Progenitor cell of endocrine pancreas (in vitro differentiated cells): ENCODE data around the gene SCN3B. TPM values are rescaled to one million over a fixed set of nuclear protein-coding genes. Genes with fewer than 3 reads are reported as not detected.
A peak's percentile ranks its signal among the peaks of the same experiment; 100 is the strongest.

ENCODE experiments used
- DNase-seq: peaks from one replicate; pipeline ENCODE4 v3.0.0; 2021; ENCODE audit warnings: low spot score; ENCODE audit not compliant: unreplicated experiment
- H3K27ac Mint-ChIP-seq: 2 replicates; pipeline ENCODE4 v1.8.0; 2021; ENCODE audit warnings: mild to moderate bottlenecking, moderate library complexity, mixed read lengths
- H3K27me3 Mint-ChIP-seq: 2 replicates; pipeline ENCODE4 v1.8.0; 2021; ENCODE audit warnings: mixed read lengths
- H3K36me3 Mint-ChIP-seq: 2 replicates; pipeline ENCODE4 v1.8.0; 2022; ENCODE audit warnings: mixed read lengths; ENCODE audit not compliant: insufficient read depth
- H3K4me1 Mint-ChIP-seq: 2 replicates; pipeline ENCODE4 v1.8.0; 2021; ENCODE audit warnings: low read depth, mixed read lengths
- H3K4me3 Mint-ChIP-seq: 2 replicates; pipeline ENCODE4 v1.8.0; 2021; ENCODE audit warnings: low read depth, mild to moderate bottlenecking, moderate library complexity, mixed read lengths
- H3K9me3 Mint-ChIP-seq: 2 replicates; pipeline ENCODE4 v1.8.0; 2021; ENCODE audit warnings: low read depth, mixed read lengths
- long read RNA-seq: library from polyadenylated mRNA; unstranded; transcript quantifications from one replicate; pipeline ENCODE4 v2.0.0, GENCODE V29; 2020
- total RNA-seq: library from RNA; stranded (reverse); gene quantifications from 2 replicates; pipeline ENCODE4 v1.2.1, GENCODE V29; 2021
- TF ChIP-seq, protein P1 (sequence below): fragments of 200-600 bp; sonication (generic); IDR thresholded peaks from one replicate; pipeline ENCODE4 v1.5.0; 2021; ENCODE audit warnings: antibody characterized with exemption, mild to moderate bottlenecking; ENCODE audit not compliant: unreplicated experiment

The SCN3B gene, protein sequence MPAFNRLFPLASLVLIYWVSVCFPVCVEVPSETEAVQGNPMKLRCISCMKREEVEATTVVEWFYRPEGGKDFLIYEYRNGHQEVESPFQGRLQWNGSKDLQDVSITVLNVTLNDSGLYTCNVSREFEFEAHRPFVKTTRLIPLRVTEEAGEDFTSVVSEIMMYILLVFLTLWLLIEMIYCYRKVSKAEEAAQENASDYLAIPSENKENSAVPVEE
- 4.0 and 5.1 TPM in 2 replicates for total RNA-seq
- long read RNA-seq, partial matches to known transcripts = 1 of 1 reads
- long read RNA-seq, other reads (novel, unspliced or antisense) = 0 of 1 reads

DNA sequence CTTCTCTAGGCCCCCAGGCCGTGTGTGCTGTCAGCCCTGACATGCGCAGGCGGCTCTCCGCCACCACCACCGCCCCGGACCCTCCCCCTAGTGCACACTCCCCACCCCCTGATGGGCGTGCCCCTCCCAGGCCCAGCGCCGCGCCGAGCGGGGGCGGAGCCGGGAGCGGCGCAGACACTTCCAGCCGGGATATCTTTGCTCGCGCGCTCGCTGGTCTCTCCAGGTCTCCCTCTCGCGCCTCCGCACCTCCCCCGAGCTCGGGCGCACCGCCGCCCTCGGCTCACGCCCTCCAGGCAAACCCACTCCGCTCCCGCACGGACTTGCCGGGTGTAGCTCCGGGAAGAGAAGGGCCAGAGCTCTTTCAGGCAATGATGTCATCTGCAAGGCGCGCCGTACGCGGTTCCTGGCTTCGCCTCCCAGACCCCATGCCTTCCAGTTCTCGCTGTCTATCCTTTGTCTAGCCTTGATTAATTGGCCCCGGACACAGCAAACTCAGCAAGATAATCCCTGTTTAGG is at the start of gene SCN3B:
Gene SCN3B (minus strand): TSS at position 59 of the 516 bp plus-strand sequence. CDS start 823 bp downstream, outside the sequence.
- no peaks in the 10 kb centered on the region for H3K36me3 Mint-ChIP-seq
- peak within 1 kb of the TSS; percentile 96 for H3K27ac Mint-ChIP-seq
- TF ChIP-seq, protein P1, sequence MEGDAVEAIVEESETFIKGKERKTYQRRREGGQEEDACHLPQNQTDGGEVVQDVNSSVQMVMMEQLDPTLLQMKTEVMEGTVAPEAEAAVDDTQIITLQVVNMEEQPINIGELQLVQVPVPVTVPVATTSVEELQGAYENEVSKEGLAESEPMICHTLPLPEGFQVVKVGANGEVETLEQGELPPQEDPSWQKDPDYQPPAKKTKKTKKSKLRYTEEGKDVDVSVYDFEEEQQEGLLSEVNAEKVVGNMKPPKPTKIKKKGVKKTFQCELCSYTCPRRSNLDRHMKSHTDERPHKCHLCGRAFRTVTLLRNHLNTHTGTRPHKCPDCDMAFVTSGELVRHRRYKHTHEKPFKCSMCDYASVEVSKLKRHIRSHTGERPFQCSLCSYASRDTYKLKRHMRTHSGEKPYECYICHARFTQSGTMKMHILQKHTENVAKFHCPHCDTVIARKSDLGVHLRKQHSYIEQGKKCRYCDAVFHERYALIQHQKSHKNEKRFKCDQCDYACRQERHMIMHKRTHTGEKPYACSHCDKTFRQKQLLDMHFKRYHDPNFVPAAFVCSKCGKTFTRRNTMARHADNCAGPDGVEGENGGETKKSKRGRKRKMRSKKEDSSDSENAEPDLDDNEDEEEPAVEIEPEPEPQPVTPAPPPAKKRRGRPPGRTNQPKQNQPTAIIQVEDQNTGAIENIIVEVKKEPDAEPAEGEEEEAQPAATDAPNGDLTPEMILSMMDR = no peak
- H3K4me1 Mint-ChIP-seq = peaks cover 6% of the 10 kb centered on the region
- DNase-seq = peak; percentile 68
- H3K9me3 Mint-ChIP-seq = no peaks in the 10 kb centered on the region
- peaks cover 44% of the 10 kb centered on the region for H3K27me3 Mint-ChIP-seq
- peak within 1 kb of the TSS; percentile 81 for H3K4me3 Mint-ChIP-seq

DNA sequence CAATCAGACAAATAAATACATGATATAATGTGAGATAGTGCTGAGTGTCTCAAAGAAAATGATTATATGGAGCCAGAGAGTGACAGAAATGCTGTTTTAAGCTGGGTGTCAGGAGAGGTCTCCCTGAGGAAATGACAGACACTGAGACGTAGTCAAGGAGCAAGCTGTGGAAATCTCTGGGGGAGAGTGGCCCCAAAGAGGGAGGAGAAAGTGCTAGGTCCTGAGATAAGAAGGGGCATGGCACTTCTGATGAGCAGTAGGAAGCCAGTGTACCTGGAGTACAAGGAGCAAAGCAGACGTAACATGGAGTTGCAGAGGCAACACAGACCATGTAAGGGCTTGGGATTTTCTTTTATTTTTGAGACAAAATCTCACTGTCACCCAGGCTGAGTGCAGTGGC is 48.3 kb upstream of the SCN3B start:
- Mint-ChIP-seq H3K4me3 (no peak overlapping the region), H3K27me3 (no peaks in the 10 kb centered on the region), H3K36me3 (no peaks in the 10 kb centered on the region), H3K9me3 (peaks cover 6% of the 10 kb centered on the region), H3K4me1 (peaks cover 15% of the 10 kb centered on the region), H3K27ac (no peak overlapping the region)
- DNase-seq = no peak
- TF ChIP-seq, protein P1 = no peak

DNA sequence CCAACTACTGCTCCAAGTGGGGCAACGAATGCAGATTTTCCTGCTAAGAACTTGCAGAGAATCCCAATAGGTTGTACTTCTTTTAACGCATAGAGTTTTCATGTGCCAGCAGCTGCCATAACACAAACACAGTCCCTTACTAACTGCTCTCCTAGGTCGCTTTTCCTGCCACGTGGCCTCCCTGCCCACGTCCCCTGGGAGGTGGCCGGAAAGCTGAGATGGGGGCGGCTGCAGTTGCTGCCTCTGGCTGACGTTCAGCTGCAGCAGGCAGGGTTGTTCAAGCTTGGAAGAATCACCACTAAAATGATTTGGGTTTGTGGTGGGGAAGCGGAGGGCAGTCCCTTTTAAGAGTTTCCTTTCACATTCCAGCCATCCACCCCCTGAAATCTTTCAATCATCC is 47.7 kb upstream of the SCN3B start:
- H3K27me3 Mint-ChIP-seq = no peaks in the 10 kb centered on the region
- H3K4me1 Mint-ChIP-seq = peaks cover 20% of the 10 kb centered on the region
- H3K36me3 Mint-ChIP-seq = no peaks in the 10 kb centered on the region
- no peak for DNase-seq
- no peak overlapping the region for H3K4me3 Mint-ChIP-seq
- TF ChIP-seq, protein P1 = no peak
- H3K27ac Mint-ChIP-seq = no peak overlapping the region
- peaks cover 6% of the 10 kb centered on the region for H3K9me3 Mint-ChIP-seq

DNA sequence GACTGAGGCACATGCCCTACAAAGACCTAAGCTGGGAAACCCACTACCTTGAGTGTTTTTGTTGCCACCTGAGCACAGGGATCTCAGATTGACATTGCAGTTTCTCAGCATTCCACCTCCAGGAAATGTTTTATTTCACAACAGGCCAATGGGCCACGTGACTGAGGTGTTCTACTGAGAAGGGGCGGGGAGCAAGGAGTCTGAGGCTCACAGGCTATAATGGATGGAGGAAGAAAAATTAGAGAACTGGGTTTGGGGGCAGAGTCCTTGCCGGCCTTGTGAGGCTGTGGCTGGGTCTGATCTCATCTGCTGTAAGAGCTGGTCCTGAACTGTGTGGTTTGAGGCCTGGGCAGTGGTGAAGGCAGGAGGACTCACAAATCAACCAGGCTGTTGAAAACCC is 46.3 kb upstream of the SCN3B start:
- H3K27ac Mint-ChIP-seq = no peak overlapping the region
- H3K4me3 Mint-ChIP-seq = no peak overlapping the region
- TF ChIP-seq, protein P1 = no peak
- H3K36me3 Mint-ChIP-seq = no peaks in the 10 kb centered on the region
- no peak for DNase-seq
- peaks cover 22% of the 10 kb centered on the region for H3K4me1 Mint-ChIP-seq
- H3K27me3 Mint-ChIP-seq = no peaks in the 10 kb centered on the region
- H3K9me3 Mint-ChIP-seq = peaks cover 6% of the 10 kb centered on the region

DNA sequence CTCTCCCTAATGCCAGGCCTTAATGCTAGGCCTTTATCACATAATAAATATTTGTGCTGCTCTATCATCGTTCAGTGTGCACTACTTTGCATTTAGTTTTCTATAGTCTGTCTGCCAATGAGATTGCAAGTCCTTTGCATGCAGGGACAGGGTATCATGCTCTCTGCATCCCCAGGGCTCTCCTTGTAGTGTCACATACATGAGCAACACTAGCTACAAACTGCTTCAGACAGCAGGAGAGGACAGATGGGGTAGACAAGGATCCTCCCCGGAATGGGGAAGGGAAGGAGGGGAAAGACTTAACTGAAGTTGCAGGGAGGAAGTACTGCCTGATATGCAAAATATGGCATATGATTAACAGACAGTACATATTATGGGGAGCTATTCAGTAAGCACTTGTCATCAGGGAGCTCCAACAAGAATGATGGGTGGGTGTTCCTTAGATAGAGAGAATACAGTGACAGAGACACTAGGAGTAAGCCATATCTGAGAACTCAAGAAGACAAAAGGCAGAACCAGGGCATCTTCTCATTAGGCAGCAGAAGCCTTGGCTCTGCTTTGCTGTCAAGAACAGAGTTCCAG is 44.2 kb upstream of the SCN3B start:
- Mint-ChIP-seq H3K27me3 (no peaks in the 10 kb centered on the region), H3K4me1 (peaks cover 23% of the 10 kb centered on the region), H3K9me3 (peaks cover 6% of the 10 kb centered on the region), H3K4me3 (no peak overlapping the region), H3K36me3 (no peaks in the 10 kb centered on the region), H3K27ac (no peak overlapping the region)
- DNase-seq = no peak
- TF ChIP-seq, protein P1 = no peak
